T-helper 9 cell (primary cell): ENCODE results near the gene TLL1.

ENCODE experiments used
- DNase-seq: peaks from one replicate; pipeline ENCODE4 v3.0.0-alpha.2; 2020

Gene TLL1

GRCh38 chr4:165982934-165983333 is 109.9 kb downstream of the TLL1 start:
- DNase-seq = no peak

GRCh38 chr4:165986956-165987698 is 114.1 kb downstream of the TLL1 start:
- DNase-seq = no peak

GRCh38 chr4:165991325-165992180 is 118.5 kb downstream of the TLL1 start:
- no peak for DNase-seq

GRCh38 chr4:165992283-165992682 is 119.2 kb downstream of the TLL1 start:
- no peak for DNase-seq

GRCh38 chr4:165994701-165995100 is 121.7 kb downstream of the TLL1 start:
- DNase-seq = no peak

GRCh38 chr4:166003811-166004210 is 130.8 kb downstream of the TLL1 start:
- no peak for DNase-seq

GRCh38 chr4:166006217-166006616 is 133.2 kb downstream of the TLL1 start:
- DNase-seq = no peak

GRCh38 chr4:166008510-166008909 is 135.5 kb downstream of the TLL1 start:
- DNase-seq = no peak

GRCh38 chr4:166012129-166013030 is 139.3 kb downstream of the TLL1 start:
- DNase-seq = no peak

- no peak for DNase-seq
Observed at GRCh38 chr4:166014411-166014810, 141.4 kb downstream of the TLL1 start.

- DNase-seq = no peak
Observed at GRCh38 chr4:166017804-166018203, 144.8 kb downstream of the TLL1 start.

GRCh38 chr4:166019441-166020220 is 146.6 kb downstream of the TLL1 start:
- no peak for DNase-seq

GRCh38 chr4:166021617-166022016 is 148.6 kb downstream of the TLL1 start:
- no peak for DNase-seq

GRCh38 chr4:166034965-166035364 is 161.9 kb downstream of the TLL1 start:
- DNase-seq = no peak

- DNase-seq = no peak
Observed at GRCh38 chr4:166039822-166040221, 166.8 kb downstream of the TLL1 start.

- no peak for DNase-seq
Observed at GRCh38 chr4:166042510-166043055, 169.5 kb downstream of the TLL1 start.

- no peak for DNase-seq
Observed at GRCh38 chr4:166043801-166044200, 170.8 kb downstream of the TLL1 start.

- no peak for DNase-seq
Observed at GRCh38 chr4:166044871-166045270, 171.8 kb downstream of the TLL1 start.

GRCh38 chr4:166045457-166045856 is 172.4 kb downstream of the TLL1 start:
- no peak for DNase-seq

- DNase-seq = no peak
Observed at GRCh38 chr4:166049036-166049435, 176.0 kb downstream of the TLL1 start.

- DNase-seq = no peak
Observed at GRCh38 chr4:166064721-166065120, 191.7 kb downstream of the TLL1 start.

GRCh38 chr4:166065324-166065723 is 192.3 kb downstream of the TLL1 start:
- no peak for DNase-seq
